ENCODE data around the gene PKP3.
"Not testable (repeated sequence)": the region's sequence is repeated elsewhere in the genome, so short reads cannot be mapped to it uniquely, and the experiment has no call there.

The PKP3 gene

GRCh38 chr11:379205-380094 is 14.6 kb upstream of the PKP3 start:
- no peak for DNase-seq

- DNase-seq, result no peak
These were observed 13.9 kb upstream of the PKP3 start for GRCh38 chr11:380095-380480.

GRCh38 chr11:380491-380890 is 13.5 kb upstream of the PKP3 start:
- no peak for DNase-seq

GRCh38 chr11:380996-381395 is 13.0 kb upstream of the PKP3 start:
- DNase-seq, result no peak

GRCh38 chr11:381501-382072 is 12.4 kb upstream of the PKP3 start:
- DNase-seq, result no peak

- DNase-seq, result no peak
These were observed 11.9 kb upstream of the PKP3 start for GRCh38 chr11:382081-382629.

- DNase-seq, result no peak
These were observed 10.6 kb upstream of the PKP3 start for GRCh38 chr11:383431-383830.

- DNase-seq, result no peak
These were observed 9.5 kb upstream of the PKP3 start for GRCh38 chr11:384511-384910.

- no peak for DNase-seq
These were observed 8.2 kb upstream of the PKP3 start for GRCh38 chr11:385594-386351.

- DNase-seq, result no peak
These were observed 7.5 kb upstream of the PKP3 start for GRCh38 chr11:386483-386882.

- DNase-seq, result no peak
These were observed 6.7 kb upstream of the PKP3 start for GRCh38 chr11:387193-387793.

GRCh38 chr11:389369-389768 is 4.6 kb upstream of the PKP3 start:
- DNase-seq, result not testable (repeated sequence)

- no peak for DNase-seq
These were observed 3.8 kb upstream of the PKP3 start for GRCh38 chr11:390175-390574.

GRCh38 chr11:391117-392017 is 2.6 kb upstream of the PKP3 start:
- no peak for DNase-seq

GRCh38 chr11:392102-392777 is 1.8 kb upstream of the PKP3 start:
- DNase-seq, result no peak

GRCh38 chr11:393219-394033 is 583 bp upstream of the PKP3 start:
- DNase-seq, result no peak

GRCh38 chr11:394858-395655 is 1.0 kb downstream of the PKP3 start:
- no peak for DNase-seq

- no peak for DNase-seq
These were observed 1.9 kb downstream of the PKP3 start for GRCh38 chr11:395866-396265.

GRCh38 chr11:396511-396947 is 2.5 kb downstream of the PKP3 start:
- no peak for DNase-seq

Measured in NCI-H1436 treated with DMSO at 0.1 percent for 48 hours (cell line).